GM23338 (cell line): ENCODE data around the gene RPH3AL. TPM values are rescaled to one million over a fixed set of nuclear protein-coding genes. Genes with fewer than 3 reads are reported as not detected.

ENCODE experiments used
- ATAC-seq: fragments of 200-7000 bp; cut with Tn5 transposase; 3 replicates; pipeline ENCODE4 v1.9.1; 2020
- DNase-seq: peaks from one replicate; pipeline ENCODE4 v3.0.0-alpha.2; 2015; ENCODE audit warnings: low spot score
- H2AFZ ChIP-seq: fragments of 200-600 bp; sonication (generic); 2 replicates; pipeline ENCODE4 v1.8.0; 2016; ENCODE audit warnings: antibody characterized with exemption, mild to moderate bottlenecking, moderate library complexity
- H3F3A ChIP-seq: fragments of 200-600 bp; sonication (generic); replicated peaks from 2 replicates; pipeline ENCODE4 v1.8.0; 2017; ENCODE audit warnings: antibody characterized with exemption, mixed run types, low read depth
- H3K27ac ChIP-seq: fragments of 200-600 bp; sonication (generic); 2 replicates; pipeline ENCODE4 v1.6.1; 2016; ENCODE audit warnings: low read depth
- H3K27me3 ChIP-seq: fragments of 200-600 bp; sonication (generic); 2 replicates; pipeline ENCODE4 v1.8.0; 2016; ENCODE audit warnings: mild to moderate bottlenecking, mixed run types, moderate library complexity; ENCODE audit not compliant: insufficient read depth
- H3K36me3 ChIP-seq: fragments of 200-600 bp; sonication (generic); 2 replicates; pipeline ENCODE4 v1.8.0; 2016; ENCODE audit warnings: mild to moderate bottlenecking; ENCODE audit not compliant: insufficient read depth
- H3K4me1 ChIP-seq: fragments of 200-600 bp; sonication (generic); 2 replicates; pipeline ENCODE4 v1.8.0; 2016; ENCODE audit warnings: mild to moderate bottlenecking, moderate library complexity; ENCODE audit not compliant: insufficient read depth
- H3K4me2 ChIP-seq: fragments of 200-600 bp; sonication (generic); 2 replicates; pipeline ENCODE4 v1.7.1; 2017; ENCODE audit warnings: mixed run types
- H3K4me3 ChIP-seq: fragments of 200-600 bp; sonication (generic); 2 replicates; pipeline ENCODE4 v1.6.1; 2016; ENCODE audit warnings: mixed run types
- H3K79me2 ChIP-seq: fragments of 200-600 bp; sonication (generic); replicated peaks from 2 replicates; pipeline ENCODE4 v1.8.0; 2017; ENCODE audit warnings: mild to moderate bottlenecking; ENCODE audit not compliant: insufficient read depth
- H3K9me2 ChIP-seq: fragments of 200-600 bp; sonication (generic); 2 replicates; pipeline ENCODE4 v1.8.0; 2017; ENCODE audit not compliant: insufficient read depth
- H4K20me1 ChIP-seq: fragments of 200-600 bp; sonication (generic); replicated peaks from 2 replicates; pipeline ENCODE4 v1.8.0; 2017; ENCODE audit warnings: mild to moderate bottlenecking; ENCODE audit not compliant: insufficient read depth
- H3K27ac Mint-ChIP-seq: 2 replicates; pipeline ENCODE4 v1.8.0; 2020; ENCODE audit warnings: inconsistent platforms, mild to moderate bottlenecking, moderate library complexity, mixed read lengths
- H3K27me3 Mint-ChIP-seq: 3 replicates; pipeline ENCODE4 v1.8.0; 2022; ENCODE audit warnings: low read depth, mild to moderate bottlenecking, moderate library complexity, mixed read lengths, inconsistent platforms; ENCODE audit not compliant: insufficient read depth, poor library complexity
- H3K36me3 Mint-ChIP-seq: 3 replicates; pipeline ENCODE4 v1.8.0; 2021; ENCODE audit warnings: low read depth, mild to moderate bottlenecking, inconsistent platforms, moderate library complexity, mixed read lengths
- H3K4me1 Mint-ChIP-seq: 3 replicates; pipeline ENCODE4 v1.8.0; 2020; ENCODE audit warnings: mild to moderate bottlenecking, inconsistent platforms, mixed read lengths
- H3K4me3 Mint-ChIP-seq: 3 replicates; pipeline ENCODE4 v1.8.0; 2021; ENCODE audit warnings: moderate library complexity, mild to moderate bottlenecking, inconsistent platforms, mixed read lengths
- H3K9me3 Mint-ChIP-seq: 3 replicates; pipeline ENCODE4 v1.8.0; 2020; ENCODE audit warnings: moderate library complexity, mild to moderate bottlenecking, inconsistent platforms, mixed read lengths
- CREB1 ChIP-seq: fragments of 250-450 bp; sonication (Bioruptor Pico); IDR thresholded peaks from 2 replicates; pipeline ENCODE4 v1.5.0; 2020; ENCODE audit warnings: low read depth, mild to moderate bottlenecking, moderate library complexity
- CTCF ChIP-seq, 2 experiments: fragments of 200-600 bp in 1 of 2; sonication (generic) in 1 of 2; conservative IDR thresholded peaks; 2 replicates each; pipeline versions ENCODE4 v1.5.1 to v1.6.1; 2016 to 2017; ENCODE audit warnings: antibody characterized with exemption in 2 of 2, low read depth in 2 of 2, mild to moderate bottlenecking in 2 of 2, moderate library complexity in 1 of 2
- ETS1 ChIP-seq: IDR thresholded peaks from 2 replicates; pipeline ENCODE4 v1.6.1; 2016; ENCODE audit warnings: antibody characterized with exemption
- EZH2 ChIP-seq: fragments of 200-600 bp; sonication (generic); IDR thresholded peaks from one replicate; pipeline ENCODE4 v1.8.0; 2017; ENCODE audit warnings: antibody characterized with exemption, mild to moderate bottlenecking, low read depth; ENCODE audit not compliant: unreplicated experiment
- EZH2phosphoT487 ChIP-seq: fragments of 200-600 bp; sonication (generic); IDR thresholded peaks from one replicate; pipeline ENCODE4 v1.8.1; 2018; ENCODE audit warnings: antibody characterized with exemption; ENCODE audit not compliant: unreplicated experiment
- JUNB ChIP-seq: IDR thresholded peaks from one replicate; pipeline ENCODE4 v1.6.1; 2016; ENCODE audit warnings: antibody characterized with exemption; ENCODE audit not compliant: unreplicated experiment
- NANOG ChIP-seq: IDR thresholded peaks from 2 replicates; pipeline ENCODE4 v1.6.1; 2016; ENCODE audit warnings: antibody characterized with exemption, borderline replicate concordance
- POLR2AphosphoS5 ChIP-seq: IDR thresholded peaks from 2 replicates; pipeline ENCODE4 v1.6.1; 2016; ENCODE audit warnings: antibody characterized with exemption, low read depth
- REST ChIP-seq: IDR thresholded peaks from one replicate; pipeline ENCODE4 v1.6.1; 2018; ENCODE audit warnings: antibody characterized with exemption; ENCODE audit not compliant: unreplicated experiment
- STAT1 ChIP-seq: IDR thresholded peaks from one replicate; pipeline ENCODE4 v1.6.1; 2016; ENCODE audit warnings: antibody characterized with exemption; ENCODE audit not compliant: unreplicated experiment
- ZNF114 ChIP-seq: fragments of 250-450 bp; sonication (Bioruptor Pico); IDR thresholded peaks from 2 replicates; pipeline ENCODE4 v1.5.0; 2020; ENCODE audit warnings: mild to moderate bottlenecking, moderate library complexity
- ZNF331 ChIP-seq: fragments of 250-450 bp; sonication (Bioruptor Pico); IDR thresholded peaks from 2 replicates; pipeline ENCODE4 v1.5.0; 2020; ENCODE audit warnings: low read depth, mild to moderate bottlenecking, moderate library complexity
- ZNF462 ChIP-seq: fragments of 250-450 bp; sonication (Bioruptor Pico); IDR thresholded peaks from 2 replicates; pipeline ENCODE4 v1.5.0; 2020; ENCODE audit warnings: mild to moderate bottlenecking, moderate library complexity
- polyA plus RNA-seq: library from polyadenylated mRNA; unstranded; fragments of >200 nt; fragmentation: Nextera tagmentation; extraction: Ambion mirVana; gene quantifications from 2 replicates; pipeline ENCODE4 v1.2.1, GENCODE V29; 2016
- total RNA-seq: library from RNA; depleted of rRNA; stranded (reverse); fragments of >200 nt; shearing (Covaris generic); gene quantifications from 2 replicates; pipeline ENCODE4 v1.2.3, GENCODE V29; 2014

Gene RPH3AL
- total and polyA plus RNA-seq, 2 experiments from 2014 or later: 2.7 to 6.3 TPM

GRCh38 chr17:330993-331701 is 21.5 kb downstream of the RPH3AL start:
- DNase-seq (no peak), ATAC-seq (no peak)
- Histone ChIP-seq H3K9me2 (no peaks in the 10 kb centered on the region), H3K36me3 (no peaks in the 10 kb centered on the region), H3K79me2 (no peaks in the 10 kb centered on the region), H3K4me2 (no peak overlapping the region), H3F3A (no peaks in the 10 kb centered on the region), H3K4me3 (no peak overlapping the region), H3K27ac (no peak overlapping the region), H3K27me3 (no peaks in the 10 kb centered on the region), H3K4me1 (peaks cover 14% of the 10 kb centered on the region), H2AFZ (no peak overlapping the region), H4K20me1 (no peaks in the 10 kb centered on the region)
- H3K9me3 Mint-ChIP-seq: no peaks in the 10 kb centered on the region
- no peaks in the 10 kb centered on the region for H3K36me3 Mint-ChIP-seq
- no peak overlapping the region for H3K4me3 Mint-ChIP-seq
- TF ChIP-seq NANOG (no peak), CTCF (conservative IDR thresholded peaks at IDR 0.05; ENCODE audit: low read depth in 2 of 2) (no peak), ZNF331 (CRISPR knock-in tag) (no peak), JUNB (no peak), EZH2 (no peak), ZNF462 (CRISPR knock-in tag) (no peak), ETS1 (no peak), POLR2AphosphoS5 (no peak), EZH2phosphoT487 (no peak), CREB1 (CRISPR knock-in tag) (no peak), STAT1 (no peak), REST (no peak), ZNF114 (CRISPR knock-in tag) (no peak)
- H3K27ac Mint-ChIP-seq: no peak overlapping the region
- peaks cover 16% of the 10 kb centered on the region for H3K27me3 Mint-ChIP-seq
- peaks cover 31% of the 10 kb centered on the region for H3K4me1 Mint-ChIP-seq
